ENCODE results near the gene MAP1LC3C.
"Not testable (repeated sequence)": the region's sequence is repeated elsewhere in the genome, so short reads cannot be mapped to it uniquely, and the experiment has no call there.

Gene MAP1LC3C

GRCh38 chr1:241992734-241993133 lies 6.2 kb downstream of the MAP1LC3C start:
- DNase-seq (ENCODE audit: low read depth in 2 of 2): no peak

- DNase-seq (ENCODE audit: low read depth in 2 of 2): no peak
Observed at GRCh38 chr1:241990040-241990439, 8.9 kb downstream of the MAP1LC3C start.

GRCh38 chr1:241988389-241988930 lies 10.4 kb downstream of the MAP1LC3C start:
- not testable (repeated sequence) for DNase-seq (ENCODE audit: low read depth in 2 of 2)

GRCh38 chr1:241985787-241986186 lies 13.1 kb downstream of the MAP1LC3C start:
- DNase-seq (ENCODE audit: low read depth in 2 of 2): no peak

GRCh38 chr1:241979926-241980325 lies 19.0 kb downstream of the MAP1LC3C start:
- no peak for DNase-seq (ENCODE audit: low read depth in 2 of 2)

- no peak for DNase-seq (ENCODE audit: low read depth in 2 of 2)
Observed at GRCh38 chr1:241979071-241979470, 19.8 kb downstream of the MAP1LC3C start.

GRCh38 chr1:241976229-241976628 lies 22.7 kb downstream of the MAP1LC3C start:
- DNase-seq (ENCODE audit: low read depth in 2 of 2): no peak

GRCh38 chr1:241972703-241973369 lies 26.1 kb downstream of the MAP1LC3C start:
- DNase-seq (ENCODE audit: low read depth in 2 of 2): no peak

- DNase-seq (ENCODE audit: low read depth in 2 of 2): no peak
Observed at GRCh38 chr1:241968611-241969010, 30.3 kb downstream of the MAP1LC3C start.

GRCh38 chr1:241964550-241965282 lies 34.2 kb downstream of the MAP1LC3C start:
- no peak for DNase-seq (ENCODE audit: low read depth in 2 of 2)

- DNase-seq (ENCODE audit: low read depth in 2 of 2): no peak
Observed at GRCh38 chr1:241963722-241964121, 35.2 kb downstream of the MAP1LC3C start.

- DNase-seq (ENCODE audit: low read depth in 2 of 2): no peak
Observed at GRCh38 chr1:241962153-241962552, 36.7 kb downstream of the MAP1LC3C start.

GRCh38 chr1:241957692-241958494 lies 41.0 kb downstream of the MAP1LC3C start, which contains the start of gene BECN2:
BECN2 (plus strand) TSS chr1:241957767; CDS start chr1:241957767, 0 bp downstream.
- DNase-seq (ENCODE audit: low read depth in 2 of 2): no peak

- no peak for DNase-seq (ENCODE audit: low read depth in 2 of 2)
Observed at GRCh38 chr1:241950390-241950789, 48.5 kb downstream of the MAP1LC3C start.

- no peak for DNase-seq (ENCODE audit: low read depth in 2 of 2)
Observed at GRCh38 chr1:241947354-241947753, 51.5 kb downstream of the MAP1LC3C start.
